NCI-H2171 treated with DMSO at 0.1 percent for 48 hours (cell line): ENCODE measurements around the gene BCAS4.
"Not testable (repeated sequence)": the region's sequence is repeated elsewhere in the genome, so short reads cannot be mapped to it uniquely, and the experiment has no call there.

ENCODE experiments used
- DNase-seq: peaks from one replicate; lab custom pipeline; 2025; lab: John Stamatoyannopoulos, UW

BCAS4 gene

GRCh38 chr20:50794846-50795634 lies at the start of gene BCAS4:
BCAS4 (plus strand) TSS chr20:50795061; CDS start chr20:50795084, 23 bp downstream.
- peak; percentile 80 for DNase-seq

GRCh38 chr20:50745634-50746137 lies 49.2 kb upstream of the BCAS4 start:
- no peak for DNase-seq

DNA sequence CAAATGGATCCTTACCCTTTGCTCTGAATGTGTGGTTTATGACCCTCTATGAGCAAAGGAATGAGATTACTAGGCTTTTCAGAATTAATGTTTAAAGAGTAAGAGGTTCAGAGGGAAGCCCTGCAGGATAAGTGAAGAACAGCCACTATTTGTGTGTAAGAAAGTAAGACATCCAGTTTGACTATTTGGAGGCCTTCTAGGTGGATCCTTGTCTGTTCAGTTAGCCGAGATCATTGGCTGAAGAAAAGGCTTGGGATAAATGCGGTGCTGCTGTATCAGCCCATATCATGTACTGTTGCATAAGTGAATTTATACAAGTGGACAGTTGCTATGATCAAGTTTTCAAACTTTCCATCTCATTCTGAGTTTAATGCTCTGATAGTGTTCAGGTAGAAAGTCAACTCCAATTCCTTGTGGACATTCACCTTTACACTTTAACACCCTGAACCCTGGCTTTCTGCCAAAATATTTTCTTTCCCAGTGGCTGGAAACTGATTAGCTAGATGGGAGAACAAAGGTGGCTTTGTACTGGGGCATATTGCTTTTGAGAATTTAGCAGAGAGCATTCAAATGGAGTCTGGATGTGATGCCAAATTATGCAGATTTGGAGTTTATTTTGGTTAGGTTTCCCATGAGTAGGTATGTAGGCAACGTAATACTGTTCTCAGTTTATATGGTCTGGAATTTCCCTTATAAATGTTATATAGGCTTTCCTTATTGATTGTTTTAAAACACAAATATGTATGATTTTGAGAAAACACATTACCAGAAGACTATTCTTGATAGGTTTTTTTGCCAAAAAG lies 48.5 kb upstream of the BCAS4 start:
- peak; percentile 42 for DNase-seq

DNA sequence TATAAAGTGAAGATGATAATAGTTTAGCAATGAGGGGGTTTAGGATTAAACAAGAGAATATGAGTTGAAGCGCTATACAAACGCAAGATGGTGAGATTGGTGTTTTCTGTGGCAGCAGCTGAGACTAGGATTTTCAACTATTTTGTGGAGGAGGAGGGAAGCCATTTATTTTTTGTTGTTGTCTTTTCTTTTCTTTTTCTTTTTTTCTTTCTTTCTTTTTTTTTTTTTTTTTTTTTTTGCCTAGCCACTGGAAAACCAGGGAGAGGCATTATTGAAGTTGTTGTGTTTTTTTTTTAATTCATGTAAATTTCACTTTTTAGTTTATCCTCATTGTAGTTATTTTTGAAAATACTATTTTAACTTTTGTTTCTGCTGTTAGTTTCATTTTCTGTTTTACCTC lies 47.6 kb upstream of the BCAS4 start:
- no peak for DNase-seq

- no peak for DNase-seq
These were observed 44.7 kb upstream of the BCAS4 start for GRCh38 chr20:50750145-50750671.

GRCh38 chr20:50753152-50753551 lies 41.7 kb upstream of the BCAS4 start:
- no peak for DNase-seq

DNA sequence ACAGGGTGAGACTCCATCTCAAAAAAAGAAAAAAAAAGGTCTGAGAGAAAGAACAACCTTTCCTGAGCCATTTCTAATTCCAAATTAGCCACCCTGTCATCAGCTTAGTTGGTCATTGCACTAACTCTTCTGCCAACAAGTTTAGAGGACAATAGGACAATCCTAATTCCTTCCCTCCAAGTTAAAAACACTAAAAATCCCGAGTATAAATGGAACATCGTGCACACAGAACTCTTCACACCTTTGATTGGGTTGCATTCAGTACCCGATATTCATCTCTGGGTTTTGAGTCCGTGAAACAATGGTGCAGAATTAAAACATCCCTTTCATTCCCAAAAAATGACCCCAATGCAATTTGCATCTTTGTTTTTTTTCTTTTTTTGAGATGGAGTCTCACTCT lies 40.4 kb upstream of the BCAS4 start:
- no peak for DNase-seq

- no peak for DNase-seq
These were observed 38.4 kb upstream of the BCAS4 start for GRCh38 chr20:50756447-50756846.

GRCh38 chr20:50758469-50758868 lies 36.4 kb upstream of the BCAS4 start:
- no peak for DNase-seq

- no peak for DNase-seq
These were observed 35.9 kb upstream of the BCAS4 start for GRCh38 chr20:50758992-50759391.

- DNase-seq: no peak
These were observed 35.2 kb upstream of the BCAS4 start for GRCh38 chr20:50759678-50760077.

DNA sequence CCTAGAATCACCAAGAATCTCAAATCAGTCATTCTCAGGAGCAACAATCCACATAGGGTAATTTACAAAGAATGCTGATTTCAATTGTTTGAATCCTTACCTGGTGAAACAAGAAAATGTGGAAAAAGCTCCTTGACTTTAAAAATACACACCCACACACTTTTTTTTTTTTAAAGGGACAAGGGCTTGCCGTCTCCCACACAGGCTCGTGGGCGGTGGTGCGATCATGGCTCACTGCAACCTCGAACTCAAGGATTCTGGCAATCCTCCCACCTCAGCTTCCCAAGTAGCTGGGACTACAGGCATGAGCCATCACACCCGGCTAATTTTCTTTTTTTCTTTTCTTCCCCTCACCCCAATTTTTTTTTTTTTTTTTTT lies 32.8 kb upstream of the BCAS4 start:
- no peak for DNase-seq

DNA sequence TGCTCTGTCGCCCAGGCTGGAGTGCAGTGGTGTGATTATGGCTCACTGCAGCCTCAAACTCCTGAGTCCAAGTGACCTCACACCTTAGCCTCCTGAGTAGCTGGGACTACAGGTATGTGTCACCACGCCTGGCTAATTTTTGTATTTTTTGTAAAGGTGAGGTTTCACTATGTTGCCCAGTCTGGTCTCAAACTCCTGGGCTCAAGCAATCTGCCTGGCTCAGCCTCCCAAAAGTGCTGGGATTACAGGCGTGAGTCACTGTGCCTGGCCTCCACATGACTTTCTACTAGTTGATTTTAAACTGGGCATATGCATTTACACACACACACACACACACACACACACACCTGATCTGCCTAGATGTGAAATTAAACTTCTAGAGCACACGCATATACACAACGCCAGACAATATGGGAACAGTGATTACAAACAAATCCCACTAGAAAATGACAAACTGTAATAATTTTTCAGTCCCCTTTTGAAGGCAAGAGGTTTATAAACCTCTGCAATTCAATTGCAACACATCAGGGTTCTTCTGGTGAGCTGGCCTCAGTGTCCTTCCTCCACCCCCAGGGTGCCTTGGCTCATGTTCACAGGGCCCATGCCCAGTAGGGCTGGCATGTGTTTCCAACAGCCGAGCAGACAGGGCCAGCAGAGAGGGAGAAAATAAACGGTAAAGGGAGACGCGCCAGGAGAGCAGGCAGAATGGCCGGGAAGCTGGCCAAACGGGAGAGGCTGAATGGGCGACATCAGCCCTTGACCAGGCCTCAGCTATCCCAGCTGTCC lies 32.2 kb upstream of the BCAS4 start:
- no peak for DNase-seq

DNA sequence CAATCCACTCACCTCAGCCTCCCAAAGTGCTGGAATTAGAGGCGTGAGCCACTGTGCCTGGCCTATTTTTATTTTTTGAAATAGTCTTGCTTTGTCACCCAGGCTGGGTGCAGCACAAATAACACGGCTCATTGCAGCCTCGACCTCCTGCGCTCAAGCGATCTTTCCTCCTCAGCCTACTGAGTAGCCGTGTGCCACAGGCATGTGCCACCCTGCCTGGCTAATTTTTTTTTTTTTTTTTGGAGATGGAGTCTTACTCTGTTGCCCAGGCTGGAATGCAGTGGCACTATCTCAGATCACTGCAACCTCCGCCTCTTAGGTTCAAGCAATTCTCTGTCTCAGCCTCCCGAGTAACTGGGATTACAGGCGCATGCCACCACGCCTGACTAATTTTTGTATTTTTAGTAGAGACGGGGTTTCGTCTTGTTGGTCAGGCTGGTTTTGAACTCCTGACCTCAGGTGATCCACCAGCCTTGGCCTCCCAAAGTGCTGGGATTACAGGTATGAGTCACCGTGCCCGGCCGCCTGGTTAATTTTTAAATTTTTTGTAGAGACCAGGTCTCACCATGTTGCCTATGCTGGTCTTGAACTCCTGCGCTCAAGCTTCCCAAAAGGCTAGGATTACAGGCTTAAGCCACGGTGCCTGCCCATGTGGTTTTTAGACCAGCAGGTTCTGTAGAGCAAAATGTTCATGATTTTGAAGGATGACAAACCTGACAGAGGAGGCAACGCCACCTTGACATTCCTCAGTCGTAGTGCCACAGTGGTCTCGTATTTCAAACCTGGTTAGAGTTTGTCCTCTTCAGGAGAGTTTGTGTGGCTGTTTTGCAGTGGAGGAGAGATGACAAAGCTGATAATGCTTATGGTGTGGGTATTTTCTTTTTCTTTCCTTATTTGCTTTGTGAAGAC lies 31.1 kb upstream of the BCAS4 start:
- DNase-seq: not testable (repeated sequence)

- not testable (repeated sequence) for DNase-seq
These were observed 29.6 kb upstream of the BCAS4 start for GRCh38 chr20:50765251-50765650.

DNA sequence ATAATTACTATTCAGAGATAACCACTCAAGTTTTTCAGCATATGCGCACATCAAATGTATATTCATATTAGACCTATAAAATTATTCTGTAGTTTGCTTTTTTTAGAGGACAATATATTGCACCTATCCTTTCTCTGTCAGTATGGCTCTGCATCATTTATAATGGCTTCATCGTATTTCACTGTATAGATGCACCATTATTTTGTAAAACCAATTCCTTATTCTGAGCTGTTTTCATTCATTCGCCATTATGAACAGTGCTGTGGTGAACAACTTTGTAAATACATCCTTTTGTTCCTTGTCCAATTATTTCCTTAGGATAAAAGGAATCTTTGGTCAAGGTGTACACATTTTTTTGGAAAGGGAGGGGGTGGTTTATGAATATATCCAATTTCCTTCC lies 29.2 kb upstream of the BCAS4 start:
- no peak for DNase-seq

DNA sequence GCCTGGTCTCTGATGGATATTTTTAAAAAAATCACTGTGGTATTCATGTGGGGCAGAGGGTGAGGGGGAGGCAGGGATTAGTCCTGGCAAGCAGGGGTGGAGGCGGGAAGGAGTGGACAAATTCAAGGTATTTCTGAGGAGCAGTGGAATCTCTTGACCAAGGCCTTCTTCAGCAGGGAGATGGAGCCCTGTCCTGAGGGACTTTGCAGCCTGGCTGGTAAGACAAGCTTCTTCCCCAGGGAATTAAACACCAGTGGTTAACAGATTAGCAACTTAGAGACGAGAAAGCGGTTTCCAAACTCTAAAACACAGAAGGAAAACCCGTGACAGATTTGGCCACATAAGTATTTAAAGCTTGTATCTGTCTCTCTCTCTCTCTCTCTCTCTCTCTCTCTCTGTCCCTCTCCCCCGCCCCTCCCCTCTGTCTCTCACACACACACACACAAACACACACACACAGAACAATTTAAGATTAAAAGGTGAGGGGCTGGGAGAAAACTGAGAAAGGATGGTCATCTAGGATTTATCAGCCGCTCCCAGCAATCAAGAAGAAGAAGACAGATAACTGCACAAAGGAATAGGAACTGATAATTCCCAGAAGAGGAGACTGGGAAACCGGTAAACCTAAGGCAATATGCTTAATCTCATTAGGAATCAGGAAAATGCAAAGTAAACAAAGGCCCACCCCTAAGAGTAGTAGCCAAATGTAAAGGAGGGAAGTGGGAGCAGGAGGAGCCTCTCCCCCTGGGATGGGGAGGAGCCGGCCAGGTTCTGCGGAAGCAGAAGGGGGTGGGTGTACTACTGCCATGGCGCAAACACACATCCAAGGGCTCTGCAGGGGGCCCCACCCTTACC lies 27.7 kb upstream of the BCAS4 start:
- DNase-seq: not testable (repeated sequence)

- not testable (repeated sequence) for DNase-seq
These were observed 25.9 kb upstream of the BCAS4 start for GRCh38 chr20:50768991-50769390.

- DNase-seq: not testable (repeated sequence)
These were observed 25.2 kb upstream of the BCAS4 start for GRCh38 chr20:50769551-50770085.
